HG03575 (cell line): ENCODE measurements around the gene ASPHD1.
"Not testable (repeated sequence)": the region's sequence is repeated elsewhere in the genome, so short reads cannot be mapped to it uniquely, and the experiment has no call there.

Experiments used
- ATAC-seq: cut with Tn5 transposase; IDR thresholded peaks from one replicate; pipeline ENCODE4 v1.9.1; 2021; ENCODE audit not compliant: unreplicated experiment, insufficient number of reproducible peaks, low FRiP score; ENCODE audit errors: extremely low read depth

Gene ASPHD1, protein sequence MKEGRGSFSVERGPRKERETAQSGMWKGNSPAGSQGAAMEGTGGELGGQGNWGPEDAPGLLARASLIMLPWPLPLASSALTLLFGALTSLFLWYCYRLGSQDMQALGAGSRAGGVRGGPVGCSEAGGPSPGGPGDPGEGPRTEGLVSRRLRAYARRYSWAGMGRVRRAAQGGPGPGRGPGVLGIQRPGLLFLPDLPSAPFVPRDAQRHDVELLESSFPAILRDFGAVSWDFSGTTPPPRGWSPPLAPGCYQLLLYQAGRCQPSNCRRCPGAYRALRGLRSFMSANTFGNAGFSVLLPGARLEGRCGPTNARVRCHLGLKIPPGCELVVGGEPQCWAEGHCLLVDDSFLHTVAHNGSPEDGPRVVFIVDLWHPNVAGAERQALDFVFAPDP

DNA sequence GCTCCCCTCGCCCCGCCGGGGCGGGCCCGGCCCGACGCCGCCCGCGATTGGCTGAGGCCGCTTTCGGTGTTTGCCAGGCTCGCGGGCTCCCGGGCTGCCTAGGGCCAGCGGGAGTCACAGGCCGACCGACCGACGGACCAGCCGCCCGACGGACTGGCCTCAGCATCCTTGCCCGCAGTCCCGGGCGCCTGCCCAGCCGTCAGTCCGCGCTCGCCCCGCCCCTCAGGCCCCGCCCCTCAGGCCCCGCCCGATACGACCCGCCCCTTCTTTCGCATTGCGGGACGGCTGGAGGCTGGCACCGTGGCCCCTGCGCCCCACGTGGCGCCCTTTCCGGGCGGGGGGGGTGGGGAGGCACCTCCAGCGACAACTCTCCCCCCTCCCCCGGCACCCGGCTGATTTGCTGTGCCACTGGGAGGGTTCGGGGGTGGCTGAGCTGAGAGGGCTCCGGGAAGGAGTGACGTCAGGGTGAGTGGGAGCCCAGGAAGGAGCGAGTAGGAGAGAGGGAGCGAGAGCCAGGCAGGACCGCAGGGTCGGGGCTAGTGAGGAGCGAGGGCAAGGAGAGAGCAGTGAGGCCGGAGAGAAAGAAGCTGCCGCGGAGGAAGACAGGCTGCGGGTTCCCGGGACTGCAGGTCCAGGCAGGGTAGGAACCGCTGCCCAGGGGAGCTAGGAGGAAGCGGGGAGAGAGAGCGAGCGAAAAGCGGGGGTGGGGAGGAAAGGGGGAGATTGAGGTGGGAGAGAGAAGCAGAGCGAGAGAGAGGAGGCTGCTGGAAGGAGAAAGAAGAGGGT lies at the start of gene ASPHD1:
Gene ASPHD1, plus strand, starts transcription at position 387 of the 786 bp plus-strand sequence. CDS start 484 bp downstream, outside the sequence.
- no peak for ATAC-seq

DNA sequence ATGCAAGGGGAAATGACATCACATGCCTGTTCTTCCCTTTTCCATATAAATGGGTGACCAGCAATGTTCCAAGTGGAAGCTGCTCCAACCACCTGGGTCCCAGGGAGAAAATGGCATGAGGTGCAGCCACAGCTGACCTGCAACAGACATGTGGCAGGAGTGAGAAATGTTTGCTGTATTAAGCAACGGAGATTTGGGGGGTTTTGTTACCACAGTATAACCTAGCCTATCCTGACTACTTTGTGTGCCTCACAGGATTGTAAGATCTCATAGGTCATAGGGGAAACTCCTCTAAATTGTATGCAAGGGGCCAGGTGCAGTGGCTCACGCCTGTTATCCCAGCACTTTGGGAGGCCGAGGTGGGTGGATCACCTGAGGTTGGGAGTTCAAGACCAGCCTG lies 49.3 kb upstream of the ASPHD1 start:
- ATAC-seq: no peak

DNA sequence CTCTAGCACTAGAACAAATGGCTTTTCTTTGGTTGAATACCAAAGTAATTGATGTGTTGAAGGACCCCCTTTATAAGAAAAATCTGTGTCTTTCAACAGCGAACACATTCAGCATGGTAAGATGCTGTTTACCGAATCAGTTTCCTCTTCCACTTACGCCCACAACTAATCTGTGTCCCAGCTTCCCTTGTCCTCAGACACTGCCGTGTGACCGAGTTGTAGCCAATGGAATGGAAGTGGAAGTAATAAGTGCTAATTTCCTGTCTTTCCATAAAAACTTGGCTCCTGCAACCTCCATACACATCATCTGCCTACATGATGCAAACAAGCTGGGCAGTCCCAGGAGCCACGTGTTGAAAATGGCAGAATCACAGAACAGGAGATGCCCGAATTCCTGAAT lies 47.6 kb upstream of the ASPHD1 start:
- no peak for ATAC-seq

DNA sequence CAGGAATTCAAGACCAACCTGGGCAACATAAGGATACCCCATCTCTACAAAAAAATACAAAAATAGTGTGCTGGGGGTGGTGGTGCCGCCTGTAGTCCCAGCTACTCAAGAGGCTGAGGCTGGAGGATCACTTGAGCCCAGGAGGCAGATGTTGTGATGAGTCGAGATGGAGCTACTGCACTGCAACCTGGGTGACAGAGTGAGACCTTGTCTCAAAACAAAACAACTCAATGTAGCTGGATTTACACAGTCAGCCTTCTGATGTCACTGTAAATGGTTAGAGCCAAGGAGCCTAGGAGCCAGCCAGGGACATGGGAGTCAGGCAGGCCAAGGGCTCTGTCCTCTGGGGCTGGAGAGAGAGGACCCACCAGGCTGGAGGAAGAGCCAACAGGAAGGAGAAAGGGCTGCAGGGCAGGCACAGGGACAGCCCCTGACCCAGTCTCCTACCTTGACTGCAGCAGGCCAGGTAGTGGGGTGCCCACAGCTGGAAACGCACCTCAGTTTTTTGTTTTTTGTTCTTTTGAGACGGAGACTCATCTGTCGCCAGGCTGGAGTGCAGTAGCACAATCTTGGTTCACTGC lies 45.7 kb upstream of the ASPHD1 start:
- no peak for ATAC-seq

DNA sequence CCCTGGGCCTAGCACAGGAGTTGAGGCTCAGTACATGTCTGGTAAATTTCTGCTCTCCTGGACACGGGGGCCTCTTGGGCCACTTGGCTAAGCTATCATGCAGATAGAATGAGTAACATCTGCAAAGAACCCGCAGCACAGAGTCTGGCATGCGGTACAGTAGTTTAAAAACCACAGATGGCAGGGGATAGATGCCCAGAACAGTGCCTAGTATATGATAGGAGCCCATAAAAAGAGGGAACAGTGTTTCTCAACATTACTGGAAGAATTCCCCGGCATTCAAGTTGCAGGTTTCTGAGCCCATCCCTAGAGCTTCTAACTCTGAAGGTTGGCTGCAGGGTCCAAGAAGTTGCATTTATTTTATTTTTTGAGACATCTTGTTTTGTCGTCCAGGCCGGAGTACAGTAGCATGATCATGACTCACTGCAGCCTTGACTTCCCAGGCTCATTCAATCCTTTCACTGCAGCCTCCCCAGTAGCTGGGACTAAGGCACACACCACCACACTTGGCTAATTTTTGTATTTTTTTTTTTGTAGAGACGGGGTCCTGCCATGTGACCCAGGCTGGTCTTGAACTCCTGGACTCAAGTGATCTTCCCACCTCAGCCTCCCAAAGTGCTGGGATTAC lies 43.0 kb upstream of the ASPHD1 start:
- ATAC-seq: no peak

DNA sequence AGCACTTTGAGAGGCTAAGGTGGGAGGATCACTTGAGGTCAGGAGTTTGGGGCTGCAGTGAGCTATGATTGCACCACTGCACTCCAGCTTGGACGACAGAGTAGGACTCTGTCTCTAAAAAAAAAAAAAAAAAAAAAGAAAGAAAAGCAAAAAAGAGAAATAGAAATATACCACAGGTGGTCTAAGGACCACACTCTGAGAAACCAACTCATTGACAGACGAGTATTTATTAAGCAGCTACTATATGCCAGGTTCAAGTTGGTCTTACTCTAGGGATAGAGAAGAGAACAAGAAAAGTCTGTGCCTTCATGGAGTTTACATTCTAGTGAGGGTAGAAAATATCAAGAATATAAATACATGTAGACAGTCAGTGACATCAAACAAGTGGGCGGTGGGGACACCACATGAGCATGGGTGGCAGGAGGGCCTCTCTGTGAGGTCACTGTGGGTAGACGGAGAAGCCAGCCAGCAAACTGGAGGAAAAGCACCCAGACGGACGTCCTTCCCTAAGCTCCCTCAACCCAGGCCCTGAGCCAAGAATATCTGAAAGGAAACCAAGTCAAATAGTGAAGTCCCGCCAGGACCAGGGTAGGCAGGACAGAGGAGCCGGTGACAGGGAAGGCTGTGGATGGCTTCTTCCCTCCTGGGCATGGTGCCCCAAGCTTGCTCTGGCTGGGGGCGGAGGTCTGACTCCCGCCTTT lies 42.0 kb upstream of the ASPHD1 start:
- no peak for ATAC-seq

DNA sequence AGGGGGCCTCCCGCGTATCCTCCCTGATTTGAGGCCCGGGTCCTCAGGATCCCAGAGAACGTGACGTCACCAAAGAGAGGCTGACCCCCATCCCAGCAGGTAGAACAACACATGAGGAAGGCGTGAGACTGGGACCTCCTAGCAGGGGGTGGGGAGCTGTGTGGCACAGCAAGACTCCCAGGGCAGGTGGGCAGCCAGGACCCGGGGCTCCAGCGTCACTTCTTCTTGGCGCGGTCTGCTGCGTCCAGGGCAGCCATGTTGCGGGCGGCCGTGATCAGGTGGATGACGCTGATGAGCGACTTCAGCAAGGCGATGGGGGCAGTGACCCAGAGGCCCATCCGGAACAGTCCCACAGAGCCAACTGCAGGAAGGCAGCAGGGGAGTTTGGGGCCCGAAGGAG lies 41.3 kb upstream of the ASPHD1 start:
- no peak for ATAC-seq

DNA sequence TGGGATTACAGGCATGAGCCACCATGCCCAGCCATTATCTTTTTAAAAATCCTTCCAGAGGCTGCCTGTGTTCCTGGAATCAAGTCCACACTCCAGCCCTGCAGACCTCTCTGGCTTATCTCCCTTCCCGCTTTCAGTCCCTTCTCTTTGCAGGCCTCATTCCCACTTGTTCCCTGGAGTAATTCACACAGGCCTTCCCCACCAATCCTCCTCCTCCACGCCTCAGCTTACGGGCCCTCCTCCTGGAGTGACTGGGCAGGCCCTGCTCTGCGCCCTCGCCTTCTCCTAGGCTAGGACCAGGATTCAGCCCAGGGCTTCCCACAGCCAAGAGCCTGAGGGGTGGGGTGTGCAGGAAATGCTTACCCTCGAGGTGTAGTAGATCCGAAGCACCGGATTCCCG lies 40.1 kb upstream of the ASPHD1 start:
- ATAC-seq: no peak

DNA sequence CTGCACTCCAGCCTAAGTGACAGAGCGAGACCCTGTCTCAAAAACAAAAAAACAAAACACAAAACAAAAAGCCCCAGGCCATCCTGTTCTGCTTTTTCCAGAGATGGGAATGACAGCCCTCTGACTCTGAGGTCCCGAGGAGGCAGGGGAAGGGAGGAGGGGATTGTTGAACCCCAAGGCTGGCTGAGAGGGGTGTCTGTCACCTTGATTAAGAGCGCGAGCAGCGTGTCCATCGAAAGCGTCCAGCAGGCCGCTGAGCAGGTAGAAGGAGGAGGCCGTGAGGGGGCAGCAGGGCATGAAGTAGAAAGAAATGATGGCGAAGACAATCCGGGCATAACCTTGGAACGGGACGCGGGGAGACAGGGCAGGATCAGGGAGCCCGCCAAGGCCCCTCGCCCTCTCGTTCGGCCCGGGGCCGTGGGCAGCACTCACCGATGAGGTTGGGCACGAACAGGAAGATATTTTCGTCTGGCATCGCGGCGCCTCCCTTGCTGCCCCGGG lies 37.9 kb upstream of the ASPHD1 start:
- no peak for ATAC-seq

DNA sequence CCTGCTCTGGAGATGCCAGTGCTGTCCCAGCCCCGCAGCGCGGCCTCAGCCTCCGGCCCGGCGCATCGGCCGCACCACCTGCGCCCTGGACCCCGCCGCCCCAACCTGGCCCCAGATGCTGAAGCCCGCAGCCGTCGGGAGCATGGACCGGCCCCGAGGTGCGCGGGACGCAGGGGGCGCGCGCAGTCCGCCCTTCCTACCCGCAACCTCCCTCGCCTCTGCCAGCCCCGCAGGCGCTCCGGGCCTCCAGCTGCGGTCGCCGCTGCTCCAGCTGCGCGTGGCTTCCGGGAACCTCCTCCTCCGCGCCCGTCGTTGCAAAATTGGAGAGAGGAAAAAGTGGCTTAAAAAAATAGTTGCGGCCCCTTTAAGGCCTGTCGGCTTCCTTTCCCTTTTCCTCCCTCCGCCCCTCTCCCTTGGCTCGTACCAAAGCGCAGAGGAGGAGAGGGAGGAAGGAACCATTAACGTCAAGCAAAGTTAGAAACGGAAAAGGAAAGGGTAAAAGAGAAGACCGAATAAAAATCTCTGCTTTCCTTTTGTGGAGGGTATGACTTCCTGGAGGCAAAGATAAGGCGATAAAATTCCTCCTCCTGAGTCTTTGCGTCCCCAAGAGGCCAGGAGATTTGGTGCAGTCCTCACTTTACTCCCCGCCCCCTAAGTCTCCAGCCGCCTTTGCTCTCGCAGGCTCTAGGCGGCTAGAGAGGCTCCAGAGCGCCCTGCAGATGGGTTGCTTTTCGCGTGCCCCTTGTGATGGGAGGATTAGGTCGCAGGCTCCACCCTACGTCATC lies 37.2 kb upstream of the ASPHD1 start, which contains the start of gene CDIPT:
Gene CDIPT, minus strand, starts transcription at position 343 of the 785 bp plus-strand sequence. CDS start 369 bp downstream, outside the sequence.
- ATAC-seq: no peak

DNA sequence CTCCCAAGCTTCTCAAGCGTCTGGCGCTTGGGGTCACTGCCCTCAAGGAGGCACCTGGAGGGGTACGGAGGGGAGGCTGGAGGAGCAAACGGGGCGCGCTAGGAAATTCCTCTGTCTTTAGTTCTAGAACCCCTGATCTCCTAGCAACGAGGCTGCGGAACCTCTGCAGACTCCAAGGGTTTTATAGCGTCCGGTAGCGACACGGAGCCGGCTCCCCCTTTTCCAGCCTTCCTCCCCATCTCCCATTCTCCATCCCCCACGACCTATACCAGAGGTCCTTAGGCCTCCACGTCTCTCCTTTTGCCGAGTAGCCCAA lies 36.7 kb upstream of the ASPHD1 start:
- ATAC-seq: no peak

DNA sequence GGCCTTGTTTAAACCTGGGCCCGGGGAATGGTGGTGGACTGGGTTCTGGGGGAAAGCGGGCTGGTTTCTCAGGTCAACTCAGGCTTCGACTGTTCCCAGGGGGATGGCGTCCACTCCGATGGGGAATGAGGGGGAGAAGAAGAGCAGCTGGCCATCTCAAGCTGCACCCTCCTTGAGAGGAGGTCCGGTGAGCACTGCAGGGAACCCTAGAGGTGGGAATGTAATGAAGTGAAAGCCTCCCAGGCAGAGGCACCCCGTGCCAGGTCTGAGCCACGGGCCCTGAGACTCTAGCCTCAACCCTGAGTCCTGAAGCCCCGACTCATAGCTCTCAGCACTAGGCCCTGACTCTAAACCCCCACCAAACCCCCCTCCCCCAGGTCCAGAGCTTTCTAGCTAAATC lies 36.1 kb upstream of the ASPHD1 start:
- no peak for ATAC-seq

DNA sequence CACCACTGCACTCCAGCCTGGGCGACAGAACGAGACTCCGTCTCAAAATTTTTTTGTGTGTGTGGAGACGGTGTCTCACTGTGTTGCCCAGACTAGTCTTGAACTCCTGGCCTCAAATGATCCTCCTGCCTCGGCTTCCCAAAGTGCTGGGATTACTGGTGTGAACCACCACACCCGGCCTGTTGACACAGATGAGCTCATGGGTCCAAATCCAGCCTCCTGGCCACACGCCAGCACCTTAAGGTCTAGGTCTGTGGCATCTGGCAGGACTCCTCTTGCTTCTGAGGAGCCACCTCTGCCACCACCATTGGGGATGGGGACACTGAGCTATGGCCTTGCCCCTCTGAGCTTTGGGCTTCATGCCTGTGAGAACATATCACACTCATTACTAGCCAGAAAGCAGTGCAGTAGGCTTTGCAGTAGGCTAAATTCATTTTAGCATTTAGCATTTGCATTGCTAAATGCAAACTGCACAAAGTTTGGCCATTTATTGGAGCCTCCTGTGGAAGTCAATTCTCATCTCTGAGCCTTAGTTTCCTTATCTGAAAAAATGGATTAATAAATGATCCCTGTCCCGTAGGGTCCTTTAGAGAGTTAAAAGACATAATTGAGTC lies 31.8 kb upstream of the ASPHD1 start:
- ATAC-seq: no peak

DNA sequence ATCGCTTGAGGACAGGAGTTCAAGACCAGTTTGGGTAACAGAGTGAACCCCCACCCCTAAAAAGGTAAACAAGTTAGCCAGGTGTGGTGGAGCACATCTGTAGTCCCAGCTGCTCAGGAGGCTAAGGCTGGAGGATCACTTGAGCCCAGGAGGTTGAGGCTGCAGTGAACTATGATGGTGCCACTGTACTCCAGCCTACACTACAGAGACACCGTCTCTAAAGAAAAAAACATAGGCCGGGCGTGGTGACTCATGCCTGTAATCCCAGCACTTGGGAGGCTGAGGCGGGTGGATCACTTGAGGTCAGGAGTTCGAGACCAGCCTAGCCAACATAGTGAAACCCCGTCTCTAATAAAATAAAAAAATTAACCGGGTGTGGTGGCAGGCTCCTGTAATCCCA lies 31.2 kb upstream of the ASPHD1 start:
- ATAC-seq: not testable (repeated sequence)

DNA sequence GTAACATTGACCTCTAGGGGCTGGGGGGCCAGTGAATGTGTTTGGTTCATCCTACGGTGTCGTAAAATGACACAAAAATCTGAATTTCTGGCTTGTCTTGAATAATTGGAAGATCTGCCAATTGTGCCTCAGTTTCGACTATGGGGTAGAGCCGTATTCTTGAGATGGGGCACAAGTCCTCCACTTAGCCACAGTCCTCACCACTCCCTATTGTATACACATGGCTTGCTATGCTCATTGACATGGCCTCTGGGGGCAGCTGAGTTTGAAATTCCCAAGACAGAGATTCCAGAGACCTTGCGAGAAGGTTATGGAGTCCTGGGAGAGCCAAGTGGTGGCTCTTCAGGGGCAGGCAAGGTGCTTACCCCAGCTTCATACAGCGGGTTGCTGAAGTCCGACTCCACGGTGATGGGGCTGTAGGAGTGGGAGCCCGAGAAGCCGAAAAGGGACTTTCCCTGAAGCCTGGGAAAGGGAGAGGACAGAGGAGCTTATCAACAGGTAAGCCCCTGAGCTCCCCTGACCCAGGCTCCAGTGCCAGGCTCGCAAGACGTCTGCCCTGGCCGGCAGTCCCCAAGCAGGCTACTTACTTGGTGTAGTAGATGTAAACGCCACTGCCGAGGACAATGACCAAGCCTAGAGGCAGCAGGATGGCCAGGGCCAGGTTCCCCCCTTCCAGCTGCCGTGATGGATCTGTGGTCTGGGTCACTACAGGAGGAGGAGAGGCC lies 28.3 kb upstream of the ASPHD1 start:
- ATAC-seq: no peak

DNA sequence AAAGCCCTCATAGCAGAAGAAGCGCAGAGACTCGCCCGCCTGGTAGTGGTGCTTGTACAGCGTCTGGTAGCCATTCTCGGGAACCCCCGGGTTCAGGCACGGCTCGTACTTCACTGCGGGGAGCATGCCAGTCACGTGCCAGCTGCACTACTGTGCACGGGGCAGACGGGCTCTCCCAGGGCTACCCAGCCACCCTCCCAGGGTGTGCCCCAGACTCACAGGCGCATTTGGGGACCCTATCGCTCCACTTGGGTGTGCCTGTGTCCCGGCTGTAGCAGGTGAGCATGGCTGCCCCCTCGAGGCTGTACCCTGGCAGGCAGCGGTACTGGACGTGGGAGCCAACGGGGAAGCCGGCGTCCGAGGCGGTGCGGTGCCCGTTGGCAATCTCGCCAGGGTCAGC lies 27.0 kb upstream of the ASPHD1 start:
- no peak for ATAC-seq

DNA sequence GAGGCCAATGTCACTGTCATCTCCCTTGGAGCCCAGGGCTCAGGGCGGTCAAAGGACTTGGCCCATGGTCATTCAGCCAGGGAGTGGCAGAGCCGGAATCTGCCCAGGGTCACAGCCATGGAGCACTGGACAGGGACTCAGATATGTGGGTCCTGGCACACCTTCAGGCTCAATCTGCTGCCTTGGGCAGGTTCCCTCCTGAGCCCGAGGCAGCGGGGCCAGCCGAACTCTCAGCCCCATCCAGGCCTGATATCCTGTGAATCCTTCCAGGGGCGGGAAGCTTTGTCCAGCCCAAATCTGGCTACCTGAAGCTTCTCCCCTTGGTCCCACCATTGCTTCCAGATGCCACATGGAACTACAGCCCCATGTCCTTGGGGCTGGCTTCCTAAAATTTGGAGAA lies 25.1 kb upstream of the ASPHD1 start:
- no peak for ATAC-seq
